ENCODE measurements around the gene KSR2.

KSR2 gene

DNA sequence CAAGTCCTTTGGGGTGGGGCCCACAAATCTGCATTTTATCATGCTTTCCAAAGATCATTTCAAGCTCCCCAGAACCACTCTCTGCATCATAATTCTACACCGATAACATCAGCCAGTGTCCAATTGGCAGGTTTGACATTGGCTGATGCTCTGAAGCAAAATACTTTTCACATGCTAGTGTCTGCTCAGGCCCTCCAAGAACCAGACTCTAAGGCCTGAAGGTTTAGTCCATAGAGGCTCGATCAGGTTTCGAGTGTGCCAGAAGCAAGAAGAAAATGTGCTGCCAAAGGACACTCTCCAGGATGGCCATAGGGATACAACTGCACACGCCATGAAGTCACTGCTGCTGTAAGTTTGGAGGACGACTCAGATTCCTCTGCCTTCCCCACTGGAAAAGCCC, 280.3 kb downstream of the KSR2 start:
- Histone ChIP-seq H3K36me3 (ENCODE audit: control insufficient read depth in 1 of 2, insufficient read depth in 2 of 2, low read length in 2 of 2) (no peaks in the 10 kb centered on the region), H3K9me3 (ENCODE audit: insufficient read depth, low read depth, low read length) (no peaks in the 10 kb centered on the region), H3K4me2 (ENCODE audit: low read length) (no peak overlapping the region), H3K4ac (ENCODE audit: low read depth, low read length) (no peak overlapping the region), H3K27me3 (ENCODE audit: insufficient read depth, low read length) (no peaks in the 10 kb centered on the region), H2BK12ac (ENCODE audit: low read length) (no peak overlapping the region), H3K4me3 (ENCODE audit: low read depth, low read length) (no peak overlapping the region), H3K23ac (ENCODE audit: low read length) (no peak overlapping the region), H3K79me1 (ENCODE audit: low read length) (no peaks in the 10 kb centered on the region), H4K12ac (ENCODE audit: low read depth, low read length) (no peak overlapping the region), H3K4me1 (ENCODE audit: control insufficient read depth in 1 of 2, insufficient read depth in 2 of 2, low read length in 2 of 2) (peaks cover 0 to 3% of the 10 kb centered on the region in 2 experiments), H2BK5ac (ENCODE audit: low read depth, low read length, poor library complexity) (no peak overlapping the region), H2AK5ac (ENCODE audit: low read length) (no peak overlapping the region), H2BK120ac (ENCODE audit: insufficient read depth, low read length, poor library complexity) (no peak overlapping the region), H2AFZ (ENCODE audit: insufficient read depth, low read length, poor library complexity) (no peak overlapping the region), H3K18ac (ENCODE audit: low read length) (no peak overlapping the region), H3K9ac (ENCODE audit: low read length) (no peak overlapping the region), H3K27ac (ENCODE audit: low read depth, low read length) (no peak overlapping the region), H3K14ac (ENCODE audit: low read length) (no peak overlapping the region), H3K79me2 (ENCODE audit: control insufficient read depth, insufficient read depth, low read length, poor library complexity) (no peaks in the 10 kb centered on the region), H4K8ac (ENCODE audit: low read depth, low read length) (no peak overlapping the region), H4K91ac (ENCODE audit: low read depth, low read length) (no peak overlapping the region)
- DNase-seq = no peak
- WGBS (ENCODE audit: extremely low coverage, insufficient coverage, insufficient read length) = no CpG with 5 or more reads among the region's 5 CpGs

DNA sequence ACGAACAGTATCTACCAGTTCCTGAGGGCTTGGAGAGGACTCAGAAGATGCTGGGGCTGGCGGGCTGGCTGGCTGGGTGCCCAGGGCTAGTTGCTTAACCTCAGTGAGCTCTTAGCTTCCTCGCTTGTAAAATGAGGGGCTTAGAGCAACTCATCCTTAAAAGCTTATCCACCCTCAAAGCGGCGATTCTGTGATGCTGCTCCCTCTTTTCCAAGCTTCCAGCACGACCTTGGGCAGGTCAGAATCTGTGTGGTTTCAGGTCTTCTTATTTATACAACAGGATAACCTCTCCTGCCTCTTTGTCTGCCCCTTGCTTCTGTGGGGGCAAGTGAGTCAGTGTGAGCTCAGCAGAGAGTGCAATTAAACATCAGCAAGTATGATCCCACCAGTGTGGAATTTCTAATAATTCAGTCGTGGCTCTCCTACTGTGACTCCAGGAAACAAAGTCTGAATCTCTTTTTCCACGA, 281.8 kb downstream of the KSR2 start:
- Histone ChIP-seq H3K23ac (ENCODE audit: low read length) (no peak overlapping the region), H4K8ac (ENCODE audit: low read depth, low read length) (no peak overlapping the region), H3K79me2 (ENCODE audit: control insufficient read depth, insufficient read depth, low read length, poor library complexity) (no peaks in the 10 kb centered on the region), H2AK5ac (ENCODE audit: low read length) (no peak overlapping the region), H3K27ac (ENCODE audit: low read depth, low read length) (no peak overlapping the region), H2AFZ (ENCODE audit: insufficient read depth, low read length, poor library complexity) (no peak overlapping the region), H3K9ac (ENCODE audit: low read length) (no peak overlapping the region), H4K12ac (ENCODE audit: low read depth, low read length) (no peak overlapping the region), H3K4me2 (ENCODE audit: low read length) (peak overlapping the region; percentile 4), H3K79me1 (ENCODE audit: low read length) (no peaks in the 10 kb centered on the region), H3K36me3 (ENCODE audit: control insufficient read depth in 1 of 2, insufficient read depth in 2 of 2, low read length in 2 of 2) (no peaks in the 10 kb centered on the region), H3K9me3 (ENCODE audit: insufficient read depth, low read depth, low read length) (no peaks in the 10 kb centered on the region), H3K18ac (ENCODE audit: low read length) (no peak overlapping the region), H2BK5ac (ENCODE audit: low read depth, low read length, poor library complexity) (no peak overlapping the region), H4K91ac (ENCODE audit: low read depth, low read length) (no peak overlapping the region), H3K4me1 (ENCODE audit: control insufficient read depth in 1 of 2, insufficient read depth in 2 of 2, low read length in 2 of 2) (peaks cover 0 to 3% of the 10 kb centered on the region in 2 experiments), H3K4me3 (ENCODE audit: low read depth, low read length) (no peak overlapping the region), H3K27me3 (ENCODE audit: insufficient read depth, low read length) (no peaks in the 10 kb centered on the region), H2BK12ac (ENCODE audit: low read length) (no peak overlapping the region), H2BK120ac (ENCODE audit: insufficient read depth, low read length, poor library complexity) (no peak overlapping the region), H3K4ac (ENCODE audit: low read depth, low read length) (no peak overlapping the region), H3K14ac (ENCODE audit: low read length) (no peak overlapping the region)
- no peak for DNase-seq
- no CpG with 5 or more reads among the region's 8 CpGs for WGBS (ENCODE audit: extremely low coverage, insufficient coverage, insufficient read length)

DNA sequence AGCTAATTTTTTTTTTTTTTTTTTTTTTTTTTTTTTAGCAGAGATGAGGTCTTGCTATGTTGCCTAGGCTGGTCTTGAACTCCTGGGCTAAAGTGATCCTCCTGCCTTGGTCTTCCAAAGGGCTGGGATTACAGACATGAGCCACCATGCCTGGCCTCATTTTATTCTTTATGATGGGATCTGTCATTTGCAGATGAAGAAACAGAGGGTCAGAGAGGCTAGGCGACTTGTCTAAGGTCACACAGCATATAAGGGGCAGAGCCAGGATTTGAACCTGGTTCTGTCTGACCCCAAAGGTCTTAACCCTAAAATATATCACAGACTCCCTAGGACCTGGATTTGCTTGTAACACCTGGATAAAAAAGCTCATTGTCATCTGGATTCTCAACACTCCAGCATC, 282.6 kb downstream of the KSR2 start:
- Histone ChIP-seq H2AK5ac (ENCODE audit: low read length) (no peak overlapping the region), H3K4me1 (ENCODE audit: control insufficient read depth in 1 of 2, insufficient read depth in 2 of 2, low read length in 2 of 2) (peaks cover 0 to 3% of the 10 kb centered on the region in 2 experiments), H3K79me1 (ENCODE audit: low read length) (no peaks in the 10 kb centered on the region), H3K79me2 (ENCODE audit: control insufficient read depth, insufficient read depth, low read length, poor library complexity) (no peaks in the 10 kb centered on the region), H3K27ac (ENCODE audit: low read depth, low read length) (no peak overlapping the region), H3K4ac (ENCODE audit: low read depth, low read length) (no peak overlapping the region), H3K4me3 (ENCODE audit: low read depth, low read length) (no peak overlapping the region), H4K12ac (ENCODE audit: low read depth, low read length) (no peak overlapping the region), H3K27me3 (ENCODE audit: insufficient read depth, low read length) (no peaks in the 10 kb centered on the region), H2BK5ac (ENCODE audit: low read depth, low read length, poor library complexity) (no peak overlapping the region), H4K8ac (ENCODE audit: low read depth, low read length) (no peak overlapping the region), H3K18ac (ENCODE audit: low read length) (no peak overlapping the region), H3K36me3 (ENCODE audit: control insufficient read depth in 1 of 2, insufficient read depth in 2 of 2, low read length in 2 of 2) (no peaks in the 10 kb centered on the region), H3K9ac (ENCODE audit: low read length) (no peak overlapping the region), H4K91ac (ENCODE audit: low read depth, low read length) (no peak overlapping the region), H2BK12ac (ENCODE audit: low read length) (no peak overlapping the region), H3K23ac (ENCODE audit: low read length) (no peak overlapping the region), H2BK120ac (ENCODE audit: insufficient read depth, low read length, poor library complexity) (no peak overlapping the region), H3K14ac (ENCODE audit: low read length) (no peak overlapping the region), H2AFZ (ENCODE audit: insufficient read depth, low read length, poor library complexity) (no peak overlapping the region), H3K9me3 (ENCODE audit: insufficient read depth, low read depth, low read length) (no peaks in the 10 kb centered on the region), H3K4me2 (ENCODE audit: low read length) (no peak overlapping the region)
- no CpG with 5 or more reads among the region's 1 CpG for WGBS (ENCODE audit: extremely low coverage, insufficient coverage, insufficient read length)
- no peak for DNase-seq

GRCh38 chr12:117685110-117685926, 283.5 kb downstream of the KSR2 start:
- Histone ChIP-seq H3K18ac (ENCODE audit: low read length) (no peak overlapping the region), H3K4me3 (ENCODE audit: low read depth, low read length) (no peak overlapping the region), H3K4ac (ENCODE audit: low read depth, low read length) (no peak overlapping the region), H2AFZ (ENCODE audit: insufficient read depth, low read length, poor library complexity) (peak overlapping the region; percentile 10), H2AK5ac (ENCODE audit: low read length) (no peak overlapping the region), H3K27ac (ENCODE audit: low read depth, low read length) (no peak overlapping the region), H4K8ac (ENCODE audit: low read depth, low read length) (no peak overlapping the region), H3K4me2 (ENCODE audit: low read length) (no peak overlapping the region), H3K36me3 (ENCODE audit: control insufficient read depth in 1 of 2, insufficient read depth in 2 of 2, low read length in 2 of 2) (no peaks in the 10 kb centered on the region), H2BK120ac (ENCODE audit: insufficient read depth, low read length, poor library complexity) (no peak overlapping the region), H3K79me2 (ENCODE audit: control insufficient read depth, insufficient read depth, low read length, poor library complexity) (no peaks in the 10 kb centered on the region), H2BK5ac (ENCODE audit: low read depth, low read length, poor library complexity) (no peak overlapping the region), H4K91ac (ENCODE audit: low read depth, low read length) (no peak overlapping the region), H3K14ac (ENCODE audit: low read length) (no peak overlapping the region), H3K9me3 (ENCODE audit: insufficient read depth, low read depth, low read length) (no peaks in the 10 kb centered on the region), H3K23ac (ENCODE audit: low read length) (no peak overlapping the region), H3K79me1 (ENCODE audit: low read length) (no peaks in the 10 kb centered on the region), H4K12ac (ENCODE audit: low read depth, low read length) (no peak overlapping the region), H3K9ac (ENCODE audit: low read length) (no peak overlapping the region), H2BK12ac (ENCODE audit: low read length) (peak overlapping the region; percentile 45), H3K27me3 (ENCODE audit: insufficient read depth, low read length) (no peaks in the 10 kb centered on the region), H3K4me1 (ENCODE audit: control insufficient read depth in 1 of 2, insufficient read depth in 2 of 2, low read length in 2 of 2) (peaks cover 0 to 3% of the 10 kb centered on the region in 2 experiments)
- DNase-seq = peak; percentile 79 to 93
- no CpG with 5 or more reads among the region's 13 CpGs for WGBS (ENCODE audit: extremely low coverage, insufficient coverage, insufficient read length)
